ENCODE results near the gene SDK2. TPM values are rescaled to one million over a fixed set of nuclear protein-coding genes. Genes with fewer than 3 reads are reported as not detected.

SDK2 gene
- total and polyA plus RNA-seq, 9 of the 15 experiments (the other 6 are each of a cell fraction or from before 2014, with no cell fraction given): 0.04 TPM; not detected in 8

- FAIRE-seq: no peak
- in situ Hi-C loops (cut with MboI): no loop called here
- no peak for ATAC-seq
- Histone ChIP-seq H3K79me2 (ENCODE audit: control insufficient read depth, insufficient read depth, low read length) (no peaks in the 10 kb centered on the region), H2AFZ (ENCODE audit: low read depth, low read length) (no peak overlapping the region), H3K27me3 (ENCODE audit: control insufficient read depth in 2 of 2, insufficient read depth in 2 of 2, low read length in 2 of 2) (peaks cover 0 to 5% of the 10 kb centered on the region in 2 experiments; a peak in 1 of 5 replicates), H3K27ac (ENCODE audit: extremely low read depth, low read depth, low read length) (no peak overlapping the region), H3K4me3 (no peak overlapping the region), H3K4me2 (ENCODE audit: insufficient read depth, low read length) (no peak overlapping the region), H3K4me1 (replicated peaks in 1 of 2; ENCODE audit: control insufficient read depth in 2 of 2, insufficient read depth in 2 of 2, low read length in 2 of 2) (no peaks in the 10 kb centered on the region), H3K36me3 (ENCODE audit: control insufficient read depth, insufficient read depth, low read length) (no peaks in the 10 kb centered on the region), H3K9me1 (ENCODE audit: control insufficient read depth, insufficient read depth, low read length) (no peaks in the 10 kb centered on the region), H3K9me3 (replicated peaks; ENCODE audit: control insufficient read depth, insufficient read depth, low read depth, low read length) (no peaks in the 10 kb centered on the region), H3K9ac (ENCODE audit: insufficient read depth in 1 of 2, low read depth in 2 of 2, low read length in 2 of 2) (no peak overlapping the region), H4K20me1 (replicated peaks; ENCODE audit: control insufficient read depth, insufficient read depth, low read length) (no peaks in the 10 kb centered on the region)
- intact Hi-C loops (cut with micrococcal nuclease): no loop called here
- ChIA-PET POLR2A (no interaction called here), CTCF (ENCODE audit: low intra/inter-chr PET ratio) (no interaction called here)
- TF ChIP-seq SMARCA4 (IDR thresholded peaks at IDR 0.05) (no peak), GABPB2 (CRISPR knock-in tag; conservative IDR thresholded peaks at IDR 0.05) (no peak), ZNF644 (tag; IDR thresholded peaks at IDR 0.05; ENCODE audit: low read depth) (no peak), CUX1 (CRISPR knock-in tag; IDR thresholded peaks at IDR 0.05) (no peak), ZFP1 (CRISPR knock-in tag; IDR thresholded peaks at IDR 0.05) (no peak)
- DNase-seq (ENCODE audit: extremely low read depth in 1 of 4, low spot score in 3 of 4): no peak
- BruUV-seq (replicated peaks): no TSS peak
- WGBS (ENCODE audit: insufficient coverage, low coverage, missing lambda C conversion rate): 2% methylated on average over 7 of the region's 7 CpGs
Observed at GRCh38 chr17:73625006-73625405, 19.2 kb downstream of the SDK2 start.

All from K562 (cell line).